HCT116 (cell line): ENCODE measurements around the gene AMER2.

Experiments used
- ATF3 ChIP-seq: IDR thresholded peaks from 2 replicates; pipeline ENCODE4 v1.6.1; 2012
- CTCF ChIP-seq, 3 experiments: fragments of 200-600 bp in 1 of 3; sonication (generic) in 1 of 3; IDR thresholded peaks in 2 of 3; conservative IDR thresholded peaks in 1 of 3; 2 replicates each; pipeline ENCODE4 v1.5.1; 2012 to 2017; ENCODE audit warnings: low read depth in 2 of 3, low read length in 2 of 3, antibody characterized with exemption in 1 of 3, borderline replicate concordance in 1 of 3, control low read depth in 1 of 3, mild to moderate bottlenecking in 1 of 3, mixed read lengths in 1 of 3, mixed run types in 1 of 3, moderate library complexity in 1 of 3; ENCODE audit not compliant: insufficient read depth in 1 of 3
- EZH2 ChIP-seq: fragments of 200-600 bp; sonication (generic); IDR thresholded peaks from 2 replicates; pipeline ENCODE4 v1.6.1; 2017; ENCODE audit warnings: antibody characterized with exemption, mixed run types
- EZH2phosphoT487 ChIP-seq: fragments of 200-600 bp; IDR thresholded peaks from 2 replicates; pipeline ENCODE4 v1.6.1; 2018; ENCODE audit warnings: antibody characterized with exemption, borderline replicate concordance
- JUND ChIP-seq: IDR thresholded peaks from 2 replicates; pipeline ENCODE4 v1.6.1; 2012
- MAX ChIP-seq: IDR thresholded peaks from 2 replicates; pipeline ENCODE4 v1.6.1; 2012
- POLR2A ChIP-seq: IDR thresholded peaks from 2 replicates; pipeline ENCODE4 v1.7.0; 2011; ENCODE audit warnings: borderline replicate concordance; ENCODE audit not compliant: insufficient read depth, insufficient read length; ENCODE audit errors: extremely low read depth
- POLR2AphosphoS5 ChIP-seq: IDR thresholded peaks from 2 replicates; pipeline ENCODE4 v1.6.1; 2011; ENCODE audit warnings: mild to moderate bottlenecking, low read depth, low read length, moderate library complexity
- SIN3A ChIP-seq: IDR thresholded peaks from 2 replicates; pipeline ENCODE4 v1.6.1; 2012; ENCODE audit warnings: low read depth
- ZFX ChIP-seq: fragments of 450-650 bp; IDR thresholded peaks from 2 replicates; pipeline ENCODE4 v1.6.1; 2017

- TF ChIP-seq SIN3A, result no peak
- no peak for TF ChIP-seq POLR2A
- no peak for TF ChIP-seq CTCF (IDR thresholded peaks at IDR 0.05 in 2 of 3, conservative IDR thresholded peaks at IDR 0.05 in 1 of 3; ENCODE audit: borderline replicate concordance in 1 of 3, insufficient read depth in 1 of 3, low read depth in 2 of 3, low read length in 2 of 3)
- no peak for TF ChIP-seq ZFX
- TF ChIP-seq ATF3, result no peak
- no peak for TF ChIP-seq EZH2
- no peak for TF ChIP-seq EZH2phosphoT487
- TF ChIP-seq POLR2AphosphoS5, result no peak
- TF ChIP-seq MAX, result no peak
- TF ChIP-seq JUND, result no peak
Observed at GRCh38 chr13:25181597-25181996, 9.5 kb upstream of the AMER2 start.
